Endothelial cell (in vitro differentiated cells): Measurements from ENCODE around the gene RACGAP1. TPM values are rescaled to one million over a fixed set of nuclear protein-coding genes. Genes with fewer than 3 reads are reported as not detected.
A peak's percentile ranks its signal among the peaks of the same experiment; 100 is the strongest.

Experiments used
- DNase-seq: peaks from one replicate; pipeline ENCODE4 v3.0.0; 2021; ENCODE audit warnings: low spot score
- H3K27ac Mint-ChIP-seq: one replicate; pipeline ENCODE4 v1.8.0; 2021; ENCODE audit warnings: mixed read lengths, inconsistent platforms; ENCODE audit not compliant: unreplicated experiment
- H3K27me3 Mint-ChIP-seq: one replicate; pipeline ENCODE4 v1.8.0; 2021; ENCODE audit warnings: mild to moderate bottlenecking, moderate library complexity, mixed read lengths, inconsistent platforms; ENCODE audit not compliant: unreplicated experiment
- H3K36me3 Mint-ChIP-seq: one replicate; pipeline ENCODE4 v1.8.0; 2021; ENCODE audit warnings: mild to moderate bottlenecking, low read depth, mixed read lengths, inconsistent platforms; ENCODE audit not compliant: unreplicated experiment
- H3K4me1 Mint-ChIP-seq: one replicate; pipeline ENCODE4 v1.8.0; 2021; ENCODE audit warnings: mild to moderate bottlenecking, mixed read lengths, inconsistent platforms; ENCODE audit not compliant: unreplicated experiment
- H3K4me3 Mint-ChIP-seq: one replicate; pipeline ENCODE4 v1.8.0; 2021; ENCODE audit warnings: mild to moderate bottlenecking, mixed read lengths, inconsistent platforms; ENCODE audit not compliant: unreplicated experiment
- H3K9me3 Mint-ChIP-seq: one replicate; pipeline ENCODE4 v1.8.0; 2021; ENCODE audit warnings: mixed read lengths, inconsistent platforms; ENCODE audit not compliant: unreplicated experiment
- CTCF ChIP-seq: fragments of 200-600 bp; sonication (generic); IDR thresholded peaks from one replicate; pipeline ENCODE4 v1.5.0; 2021; ENCODE audit warnings: antibody characterized with exemption; ENCODE audit not compliant: unreplicated experiment
- total RNA-seq: library from RNA; stranded (reverse); fragmentation: NEBNext Ultra II Directional; extraction: Animal tissue kit (Norgen Biotek cat#: 25700); gene quantifications from one replicate; pipeline ENCODE4 v1.2.1, GENCODE V29; 2021; ENCODE audit not compliant: unreplicated experiment

RACGAP1 gene
- total RNA-seq, 1 donor from 2014 or later, result 19.5 TPM

DNA sequence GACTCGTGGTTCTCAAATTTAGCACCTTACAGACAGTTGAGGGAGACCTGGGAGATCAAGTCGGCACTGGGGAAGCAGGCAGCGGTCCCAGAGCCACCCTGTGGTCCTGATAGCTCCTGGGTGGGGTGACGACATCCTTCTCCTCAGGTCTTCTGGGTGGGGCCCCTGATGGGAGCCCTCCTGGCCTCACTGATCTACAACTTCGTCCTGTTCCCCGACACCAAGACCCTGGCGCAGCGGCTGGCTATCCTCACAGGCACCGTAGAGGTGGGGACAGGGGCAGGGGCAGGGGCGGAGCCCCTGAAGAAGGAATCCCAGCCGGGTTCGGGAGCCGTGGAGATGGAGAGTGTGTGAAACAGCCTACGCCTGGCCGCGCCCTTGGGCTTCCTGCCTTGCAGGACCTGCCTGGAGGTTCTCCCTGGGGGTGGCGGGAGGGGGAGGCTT, 50.0 kb downstream of the RACGAP1 start:
- peaks cover 3% of the 10 kb centered on the region for H3K27me3 Mint-ChIP-seq
- no peak overlapping the region for H3K27ac Mint-ChIP-seq
- H3K9me3 Mint-ChIP-seq, result no peaks in the 10 kb centered on the region
- H3K4me1 Mint-ChIP-seq, result peaks cover 22% of the 10 kb centered on the region
- peaks cover 4% of the 10 kb centered on the region for H3K36me3 Mint-ChIP-seq
- no peak overlapping the region for H3K4me3 Mint-ChIP-seq
- DNase-seq, result no peak
- TF ChIP-seq CTCF, result no peak

- Mint-ChIP-seq H3K27me3 (peaks cover 3% of the 10 kb centered on the region), H3K4me1 (peaks cover 18% of the 10 kb centered on the region), H3K4me3 (no peak overlapping the region), H3K9me3 (no peaks in the 10 kb centered on the region), H3K36me3 (peaks cover 4% of the 10 kb centered on the region), H3K27ac (no peak overlapping the region)
- TF ChIP-seq CTCF, result no peak
- no peak for DNase-seq
Observed at GRCh38 chr12:49974677-49975317, 50.5 kb downstream of the RACGAP1 start.

DNA sequence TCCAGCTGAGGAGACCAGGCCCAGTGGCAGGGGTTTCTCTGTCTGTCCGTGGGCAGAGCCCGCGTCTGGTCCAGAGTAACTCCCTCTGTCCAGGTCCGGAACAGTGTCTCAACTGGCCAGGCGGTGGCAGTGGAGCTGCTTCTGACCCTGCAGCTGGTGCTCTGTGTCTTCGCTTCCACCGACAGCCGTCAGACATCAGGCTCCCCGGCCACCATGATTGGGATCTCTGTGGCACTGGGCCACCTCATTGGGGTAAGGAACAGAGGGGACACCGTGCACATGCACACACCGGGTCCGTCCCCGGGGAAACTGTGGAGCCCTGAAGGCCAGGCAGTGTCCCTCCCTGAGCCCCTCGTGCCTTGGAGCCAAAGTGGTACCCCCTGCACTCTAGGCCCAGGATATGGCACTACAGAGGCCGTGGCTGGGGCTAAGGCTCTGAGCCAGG, 51.0 kb downstream of the RACGAP1 start:
- Mint-ChIP-seq H3K4me1 (peaks cover 13% of the 10 kb centered on the region), H3K36me3 (peaks cover 4% of the 10 kb centered on the region), H3K27ac (no peak overlapping the region), H3K27me3 (peaks cover 3% of the 10 kb centered on the region), H3K4me3 (no peak overlapping the region), H3K9me3 (no peaks in the 10 kb centered on the region)
- DNase-seq, result peak; percentile 63
- TF ChIP-seq CTCF, result no peak

- peaks cover 5% of the 10 kb centered on the region for H3K4me1 Mint-ChIP-seq
- no peak for TF ChIP-seq CTCF
Observed at GRCh38 chr12:49973361-49973830, 51.9 kb downstream of the RACGAP1 start.

GRCh38 chr12:49972641-49973360, 52.5 kb downstream of the RACGAP1 start, which contains the start of gene AQP6:
TSS of gene AQP6 (plus strand) at chr12:49972947. CDS start at chr12:49973174, 227 bp downstream.
- Mint-ChIP-seq H3K36me3 (peaks cover 4% of the 10 kb centered on the region), H3K9me3 (no peaks in the 10 kb centered on the region), H3K4me1 (no peaks in the 10 kb centered on the region), H3K27ac (no peak within 1 kb of the TSS), H3K4me3 (no peak within 1 kb of the TSS), H3K27me3 (peaks cover 3% of the 10 kb centered on the region)
- DNase-seq, result no peak
- no peak for TF ChIP-seq CTCF

More at GRCh38 chr12:49973361-49973830, 51.9 kb downstream of the RACGAP1 start:
- no peaks in the 10 kb centered on the region for H3K9me3 Mint-ChIP-seq
- H3K27me3 Mint-ChIP-seq, result peaks cover 3% of the 10 kb centered on the region
- H3K27ac Mint-ChIP-seq, result no peak overlapping the region
- peaks cover 4% of the 10 kb centered on the region for H3K36me3 Mint-ChIP-seq
- DNase-seq, result no peak
- no peak overlapping the region for H3K4me3 Mint-ChIP-seq
